ENCODE measurements around the gene SLC37A1.
A peak's percentile ranks its signal among the peaks of the same experiment; 100 is the strongest.

GRCh38 chr21:42496120-42496838 is 17.4 kb upstream of the SLC37A1 start, which contains the start of gene RSPH1:
- TF ChIP-seq CTCF (IDR thresholded peaks at IDR 0.05) (peak in 1 of 6 experiments; percentile 11), POLR2A (IDR thresholded peaks at IDR 0.05) (peak in 2 of 4 donors; percentile 66 to 86)
